ENCODE results near the gene RBMXL2. TPM values are rescaled to one million over a fixed set of nuclear protein-coding genes. Genes with fewer than 3 reads are reported as not detected.

RBMXL2 gene
- total and polyA plus RNA-seq, 7 experiments from 2014 or later: not detected

DNA sequence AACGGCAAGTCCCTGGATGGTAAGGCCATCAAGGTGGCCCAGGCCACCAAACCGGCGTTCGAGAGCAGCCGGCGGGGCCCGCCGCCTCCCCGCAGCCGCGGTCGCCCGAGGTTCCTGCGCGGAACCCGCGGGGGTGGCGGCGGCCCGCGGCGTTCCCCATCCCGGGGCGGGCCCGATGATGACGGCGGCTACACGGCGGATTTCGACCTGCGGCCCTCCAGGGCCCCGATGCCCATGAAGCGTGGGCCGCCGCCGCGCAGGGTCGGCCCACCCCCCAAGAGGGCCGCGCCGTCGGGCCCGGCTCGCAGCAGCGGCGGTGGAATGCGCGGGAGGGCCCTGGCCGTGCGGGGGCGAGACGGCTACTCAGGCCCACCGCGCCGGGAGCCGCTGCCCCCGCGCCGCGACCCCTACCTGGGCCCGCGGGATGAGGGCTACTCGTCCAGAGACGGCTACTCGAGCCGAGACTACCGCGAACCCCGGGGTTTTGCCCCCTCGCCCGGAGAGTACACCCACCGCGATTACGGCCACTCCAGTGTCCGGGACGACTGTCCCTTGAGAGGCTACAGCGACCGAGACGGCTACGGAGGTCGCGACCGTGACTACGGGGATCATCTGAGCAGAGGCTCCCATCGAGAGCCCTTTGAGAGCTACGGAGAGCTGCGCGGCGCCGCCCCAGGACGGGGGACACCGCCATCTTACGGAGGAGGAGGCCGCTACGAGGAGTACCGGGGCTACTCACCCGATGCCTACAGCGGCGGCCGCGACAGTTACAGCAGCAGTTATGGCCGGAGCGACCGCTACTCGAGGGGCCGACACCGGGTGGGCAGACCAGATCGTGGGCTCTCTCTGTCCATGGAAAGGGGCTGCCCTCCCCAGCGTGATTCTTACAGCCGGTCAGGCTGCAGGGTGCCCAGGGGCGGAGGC is 792 bp downstream of the RBMXL2 start:
- ChIA-PET CTCF (no interaction called here), POLR2A (no interaction called here)
- Mint-ChIP-seq H3K9me3 (no peaks in the 10 kb centered on the region), H3K4me3 (no peak overlapping the region), H3K27me3 (peaks cover 5 to 49% (median 34%) of the 10 kb centered on the region in 5 donors), H3K27ac (no peak overlapping the region), H3K36me3 (no peaks in the 10 kb centered on the region), H3K4me1 (no peaks in the 10 kb centered on the region)
- Histone ChIP-seq H3K27ac (ENCODE audit: low read depth, low read length) (no peak overlapping the region), H3K4me1 (ENCODE audit: control insufficient read depth in 2 of 2, insufficient read depth in 2 of 2, low read length in 2 of 2) (no peaks in the 10 kb centered on the region), H3K4me3 (ENCODE audit: low read length) (no peak overlapping the region), H3K27me3 (ENCODE audit: control insufficient read depth in 2 of 2, insufficient read depth in 2 of 2, low read length in 2 of 2) (peaks cover 0 to 3% of the 10 kb centered on the region in 2 donors), H3K9me3 (ENCODE audit: control insufficient read depth in 2 of 3, low read length in 3 of 3) (no peaks in the 10 kb centered on the region), H3K36me3 (ENCODE audit: control insufficient read depth in 2 of 3, insufficient read depth in 3 of 3, low read length in 3 of 3) (no peaks in the 10 kb centered on the region)
- no peak for DNase-seq
- intact Hi-C loops (cut with micrococcal nuclease): no loop called here
- ATAC-seq: no peak

DNA sequence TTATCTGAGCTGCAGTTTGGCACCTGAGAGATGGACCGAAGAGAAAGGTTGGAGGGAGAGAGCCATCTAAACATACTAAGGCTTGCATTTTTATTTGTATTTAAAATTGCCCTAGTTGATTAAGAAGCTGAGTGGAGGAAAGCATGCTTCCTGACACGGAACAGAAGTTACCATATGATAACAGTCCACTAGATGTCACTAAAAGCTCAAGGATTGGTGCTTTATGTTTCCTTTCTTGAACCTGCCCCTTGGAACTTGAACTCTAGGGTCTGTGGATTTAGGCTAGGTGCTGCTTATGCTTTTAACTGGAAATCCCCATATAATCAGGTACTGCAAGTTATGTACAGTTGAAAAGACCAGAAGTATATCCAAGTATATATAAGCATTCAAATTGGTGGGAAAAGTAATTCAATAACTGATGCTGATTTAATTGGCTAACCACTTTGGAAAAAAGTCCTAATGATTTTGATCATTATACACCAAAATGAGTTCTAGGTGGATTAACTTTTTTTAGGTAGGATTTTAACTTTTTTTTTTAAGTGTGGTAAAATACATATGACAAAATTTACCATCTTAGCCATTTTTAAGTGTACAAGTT is 9.5 kb downstream of the RBMXL2 start:
- peak in 7 of 9 donors; percentile 10 to 52 (median 39) for DNase-seq
- intact Hi-C loops (cut with micrococcal nuclease): loop anchor here (1.0 to 2.0 kb wide), 7 partner anchors 344 to 1000 kb away; partner anchors contain the start of genes EIF3F (in 2 of the 2) and PPFIBP2 (in 1 of the 2)
- CTCF ChIA-PET: interaction anchor here (0.8 to 1.7 kb wide), 5 partner anchors 11 to 597 kb away, joined by 3 to 7 read pairs (median 5); no protein-coding TSS in a partner anchor

DNA sequence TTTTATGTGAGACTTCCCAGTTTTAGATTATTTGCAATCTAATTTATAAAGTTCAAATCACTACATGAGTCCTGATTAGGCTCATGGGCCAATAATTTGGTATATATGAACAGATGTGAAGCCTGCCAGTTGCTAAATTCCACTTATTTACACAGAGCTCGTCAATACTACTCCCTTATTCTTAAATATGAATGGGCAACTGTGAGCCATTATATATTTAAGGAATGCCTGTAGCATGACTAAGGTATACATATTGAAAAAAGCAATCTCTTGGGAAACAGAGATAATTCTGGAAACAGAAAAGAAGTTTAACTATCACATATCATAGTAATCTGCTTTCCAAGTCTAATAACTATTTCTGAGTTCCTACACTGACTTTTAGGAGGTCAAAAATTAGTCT is 27.0 kb downstream of the RBMXL2 start:
- Mint-ChIP-seq H3K27me3 (peaks cover 7 to 35% (median 27%) of the 10 kb centered on the region in 5 donors), H3K4me3 (no peak overlapping the region), H3K36me3 (no peaks in the 10 kb centered on the region), H3K4me1 (no peaks in the 10 kb centered on the region), H3K9me3 (no peaks in the 10 kb centered on the region), H3K27ac (no peak overlapping the region)
- Histone ChIP-seq H3K27ac (ENCODE audit: low read depth, low read length) (no peak overlapping the region), H3K4me1 (ENCODE audit: control insufficient read depth in 2 of 2, insufficient read depth in 2 of 2, low read length in 2 of 2) (no peaks in the 10 kb centered on the region), H3K9me3 (ENCODE audit: control insufficient read depth in 2 of 3, low read length in 3 of 3) (no peaks in the 10 kb centered on the region), H3K36me3 (ENCODE audit: control insufficient read depth in 2 of 3, insufficient read depth in 3 of 3, low read length in 3 of 3) (no peaks in the 10 kb centered on the region), H3K27me3 (ENCODE audit: control insufficient read depth in 2 of 2, insufficient read depth in 2 of 2, low read length in 2 of 2) (no peaks in the 10 kb centered on the region), H3K4me3 (ENCODE audit: low read length) (no peak overlapping the region)
- intact Hi-C loops (cut with micrococcal nuclease): no loop called here
- DNase-seq (no peak), ATAC-seq (no peak)
- ChIA-PET POLR2A (no interaction called here), CTCF (no interaction called here)

More for the DNA sequence above, 9.5 kb downstream of the RBMXL2 start:
- no peaks in the 10 kb centered on the region for H3K27me3 ChIP-seq (ENCODE audit: control insufficient read depth in 2 of 2, insufficient read depth in 2 of 2, low read length in 2 of 2)
- Mint-ChIP-seq H3K36me3 (no peaks in the 10 kb centered on the region), H3K27me3 (peaks cover 18 to 40% (median 30%) of the 10 kb centered on the region in 5 donors), H3K4me3 (no peak overlapping the region), H3K27ac (no peak overlapping the region), H3K9me3 (no peaks in the 10 kb centered on the region), H3K4me1 (no peaks in the 10 kb centered on the region)
- H3K4me1 ChIP-seq (ENCODE audit: control insufficient read depth in 2 of 2, insufficient read depth in 2 of 2, low read length in 2 of 2): no peaks in the 10 kb centered on the region
- no peaks in the 10 kb centered on the region for H3K9me3 ChIP-seq (ENCODE audit: control insufficient read depth in 2 of 3, low read length in 3 of 3)
- peak; percentile 69 for ATAC-seq
- H3K36me3 ChIP-seq (ENCODE audit: control insufficient read depth in 2 of 3, insufficient read depth in 3 of 3, low read length in 3 of 3): no peaks in the 10 kb centered on the region
- no peak overlapping the region for H3K27ac ChIP-seq (ENCODE audit: low read depth, low read length)
- H3K4me3 ChIP-seq (ENCODE audit: low read length): no peak overlapping the region
- POLR2A ChIA-PET: no interaction called here

DNA sequence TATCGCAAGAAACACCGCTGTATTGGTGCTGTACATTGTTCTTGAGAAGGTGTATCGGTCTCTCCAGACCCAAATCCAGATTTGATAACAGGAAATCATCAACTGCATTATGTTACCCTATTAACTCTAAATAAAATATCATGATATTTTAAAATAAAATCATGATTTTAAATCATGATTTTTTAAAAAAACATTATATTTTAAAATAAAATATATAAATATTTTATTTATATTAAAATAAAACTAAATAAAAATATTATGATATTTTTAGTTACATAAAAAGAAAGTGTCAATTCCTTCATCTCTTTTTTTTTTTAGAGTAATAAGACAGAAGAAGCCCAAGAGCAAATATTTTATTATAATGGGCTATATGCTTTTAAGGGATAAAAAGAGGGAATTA is 27.6 kb downstream of the RBMXL2 start:
- no peak overlapping the region for H3K4me3 ChIP-seq (ENCODE audit: low read length)
- H3K4me1 ChIP-seq (ENCODE audit: control insufficient read depth in 2 of 2, insufficient read depth in 2 of 2, low read length in 2 of 2): no peaks in the 10 kb centered on the region
- Mint-ChIP-seq H3K27ac (no peak overlapping the region), H3K36me3 (no peaks in the 10 kb centered on the region), H3K4me3 (no peak overlapping the region), H3K9me3 (no peaks in the 10 kb centered on the region), H3K27me3 (peaks cover 10 to 35% (median 23%) of the 10 kb centered on the region in 5 donors), H3K4me1 (peaks cover 0 to 2% (median 0%) of the 10 kb centered on the region in 7 donors)
- POLR2A ChIA-PET: no interaction called here
- ATAC-seq: no peak
- H3K9me3 ChIP-seq (ENCODE audit: control insufficient read depth in 2 of 3, low read length in 3 of 3): no peaks in the 10 kb centered on the region
- H3K27ac ChIP-seq (ENCODE audit: low read depth, low read length): no peak overlapping the region
- DNase-seq: no peak
- CTCF ChIA-PET: no interaction called here
- intact Hi-C loops (cut with micrococcal nuclease): no loop called here
- no peaks in the 10 kb centered on the region for H3K36me3 ChIP-seq (ENCODE audit: control insufficient read depth in 2 of 3, insufficient read depth in 3 of 3, low read length in 3 of 3)
- no peaks in the 10 kb centered on the region for H3K27me3 ChIP-seq (ENCODE audit: control insufficient read depth in 2 of 2, insufficient read depth in 2 of 2, low read length in 2 of 2)

DNA sequence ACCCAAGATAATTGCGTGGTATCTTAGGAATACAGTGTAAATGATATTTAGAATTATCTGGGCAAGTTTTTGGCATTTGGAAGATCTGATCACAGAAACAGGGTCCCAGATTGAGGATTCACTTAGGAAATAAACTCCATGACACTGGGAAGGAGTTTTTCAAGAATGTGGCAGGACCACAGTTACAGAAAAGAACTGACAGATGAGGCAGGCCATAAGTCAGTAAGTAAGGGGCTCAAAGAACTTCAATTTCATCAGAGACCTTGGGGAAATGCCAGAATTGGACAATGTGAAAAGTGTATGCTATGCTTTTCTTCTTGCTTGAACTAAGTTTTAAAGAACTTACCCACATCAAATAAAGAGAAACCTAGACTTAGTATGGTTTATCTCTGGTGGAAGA is 49.3 kb downstream of the RBMXL2 start:
- Mint-ChIP-seq H3K4me1 (no peaks in the 10 kb centered on the region), H3K36me3 (peaks cover 0 to 4% (median 0%) of the 10 kb centered on the region in 5 donors), H3K4me3 (no peak overlapping the region), H3K27me3 (peaks cover 0 to 36% (median 11%) of the 10 kb centered on the region in 5 donors), H3K9me3 (peaks cover 0 to 4% (median 0%) of the 10 kb centered on the region in 11 donors), H3K27ac (no peak overlapping the region)
- ChIA-PET CTCF (no interaction called here), POLR2A (no interaction called here)
- no peak for DNase-seq
- no peaks in the 10 kb centered on the region for H3K27me3 ChIP-seq (ENCODE audit: control insufficient read depth in 2 of 2, insufficient read depth in 2 of 2, low read length in 2 of 2)
- no peaks in the 10 kb centered on the region for H3K4me1 ChIP-seq (ENCODE audit: control insufficient read depth in 2 of 2, insufficient read depth in 2 of 2, low read length in 2 of 2)
- H3K4me3 ChIP-seq (ENCODE audit: low read length): no peak overlapping the region
- no peak overlapping the region for H3K27ac ChIP-seq (ENCODE audit: low read depth, low read length)
- H3K9me3 ChIP-seq (ENCODE audit: control insufficient read depth in 2 of 3, low read length in 3 of 3): no peaks in the 10 kb centered on the region
- ATAC-seq: no peak
- intact Hi-C loops (cut with micrococcal nuclease): no loop called here
- H3K36me3 ChIP-seq (ENCODE audit: control insufficient read depth in 2 of 3, insufficient read depth in 3 of 3, low read length in 3 of 3): no peaks in the 10 kb centered on the region

Measured in naive thymus-derived CD4-positive, alpha-beta T cell (primary cell).